Spleen (tissue), 11 donors: ENCODE measurements around the gene DSCAML1. TPM values are rescaled to one million over a fixed set of nuclear protein-coding genes. Genes with fewer than 3 reads are reported as not detected.
A peak's percentile ranks its signal among the peaks of the same experiment; 100 is the strongest.

Source experiments
- DNase-seq: peaks from one replicate; pipeline ENCODE4 v3.0.0-alpha.2; 2020
- H3K27ac ChIP-seq, 8 donors: fragments of 200-600 bp; sonication (generic) in 7 of 8; 1 replicate in 4 of 8; 2 replicates in 4 of 8; pipeline versions ENCODE4 v1.5.0 to v1.8.0; 2016 to 2021; ENCODE audit warnings: inconsistent platforms in 4 of 8, mild to moderate bottlenecking in 4 of 8, moderate library complexity in 1 of 8
- H3K27me3 ChIP-seq, 7 donors: fragments of 200-600 bp; sonication (generic) in 6 of 7; replicated peaks in 1 of 7; 1 replicate in 4 of 7; 2 replicates in 3 of 7; pipeline versions ENCODE4 v1.5.0 to v1.8.0; 2016 to 2021; ENCODE audit warnings: inconsistent platforms in 3 of 7, mild to moderate bottlenecking in 1 of 7
- H3K36me3 ChIP-seq, 6 donors: fragments of 200-600 bp; sonication (generic) in 5 of 6; 1 replicate in 4 of 6; 2 replicates in 2 of 6; pipeline versions ENCODE4 v1.5.0 to v1.8.0; 2016 to 2021; ENCODE audit warnings: inconsistent platforms in 2 of 6
- H3K4me1 ChIP-seq, 6 donors: fragments of 200-600 bp; sonication (generic) in 5 of 6; 1 replicate in 3 of 6; 2 replicates in 3 of 6; pipeline versions ENCODE4 v1.5.0 to v1.8.0; 2016 to 2021; ENCODE audit warnings: inconsistent platforms in 3 of 6
- H3K4me3 ChIP-seq, 8 donors: fragments of 200-600 bp; sonication (generic) in 7 of 8; 1 replicate in 4 of 8; 2 replicates in 4 of 8; pipeline versions ENCODE4 v1.5.0 to v1.8.0; 2016 to 2021; ENCODE audit warnings: inconsistent platforms in 4 of 8, mild to moderate bottlenecking in 4 of 8, moderate library complexity in 2 of 8
- H3K9me3 ChIP-seq, 8 donors: fragments of 200-600 bp; sonication (generic) in 7 of 8; 1 replicate in 4 of 8; 2 replicates in 4 of 8; pipeline versions ENCODE4 v1.5.0 to v1.8.0; 2016 to 2021; ENCODE audit warnings: inconsistent platforms in 4 of 8
- CTCF ChIP-seq, 11 experiments: fragments of 200-600 bp in 7 of 11; fragments of 450-650 bp in 4 of 11; sonication (generic) in 4 of 11; IDR thresholded peaks in 8 of 11; conservative IDR thresholded peaks in 3 of 11; 1 replicate in 7 of 11; 2 replicates in 4 of 11; pipeline versions ENCODE4 v1.4.0 to v1.8.0; 2016 to 2021; ENCODE audit warnings: antibody characterized with exemption in 11 of 11, inconsistent platforms in 4 of 11, mild to moderate bottlenecking in 1 of 11
- POLR2A ChIP-seq, 3 donors: fragments of 450-650 bp; IDR thresholded peaks; one replicate each; pipeline ENCODE4 v1.5.1; 2017; ENCODE audit warnings: antibody characterized with exemption in 3 of 3, mild to moderate bottlenecking in 1 of 3
- POLR2AphosphoS5 ChIP-seq, 3 donors: sonication (generic); formaldehyde crosslinking; IDR thresholded peaks; one replicate each; pipeline ENCODE4 v1.5.1; 2017; ENCODE audit warnings: antibody characterized with exemption in 3 of 3
- WGBS, 5 donors: extraction: QIAGEN DNeasy Blood & Tissue Kit in 3 of 5; methylation state at CpG; one replicate each; pipeline versions ENCODE4 v1.1.5 to v1.1.7; 2013 to 2018; 5-methylcytosine and 5-hydroxymethylcytosine counted together
- intact Hi-C: fragments of 100-400 bp; cut with DNase I; formaldehyde crosslinking; loops from one replicate; pipeline ENCODE4 v1.15.0; 2023; ENCODE audit warnings: low total_unique reads
- polyA plus RNA-seq, 3 donors: library from polyadenylated mRNA; stranded (reverse); fragments of 200-250 nt; gene quantifications; one replicate each; pipeline ENCODE4 v1.2.1, GENCODE V29; 2013
- total RNA-seq, 7 donors: library from RNA; depleted of rRNA in 3 of 7; stranded (reverse); fragments of >200 nt in 3 of 7; fragmentation: NEBNext Ultra II Directional in 4 of 7; extraction: Animal tissue kit (Norgen Biotek cat#: 25700) in 4 of 7; gene quantifications; one replicate each; pipeline versions ENCODE4 v1.1.0 to v1.2.1, GENCODE V29; 2016 to 2021
- donor health status: healthy with polysubstance abuse.
- donor health status: DM: no; HTN: no; CAD: no; lungs with moderate emphysema.
- donor health status: DM: no; HTN: no; CAD: no.
- donor health status: Bipolar disorder and iron deficiency.
- donor health status: healthy.
- donor health status: DM: no; HTN: no; CAD: no.
- donor health status: DM: yes; HTN: yes; CAD: no.

The DSCAML1 gene
- total and polyA plus RNA-seq, 10 donors: 0.07 to 10.7 (median 2.3) TPM

- H3K27me3 ChIP-seq: no peaks in the 10 kb centered on the region
- H3K9me3 ChIP-seq: no peaks in the 10 kb centered on the region
- TF ChIP-seq POLR2A (IDR thresholded peaks at IDR 0.05) (no peak), POLR2AphosphoS5 (IDR thresholded peaks at IDR 0.05) (no peak), CTCF (IDR thresholded peaks at IDR 0.05 in 8 of 11, conservative IDR thresholded peaks at IDR 0.05 in 3 of 11) (no peak)
- peak; percentile 25 for DNase-seq
- peaks cover 0 to 47% (median 10%) of the 10 kb centered on the region in 6 donors for H3K36me3 ChIP-seq
- H3K4me3 ChIP-seq: no peak overlapping the region
- peak overlapping the region in 1 of 8 donors; percentile 21 for H3K27ac ChIP-seq
- intact Hi-C loops: no loop called here
- WGBS, 5 donors: 58 to 78% (median 70%) methylated on average over 14 of the region's 14 CpGs
- H3K4me1 ChIP-seq: peaks cover under 1 to 51% (median 7%) of the 10 kb centered on the region in 6 donors
Measured at GRCh38 chr11:117836077-117836960, 39.3 kb upstream of the DSCAML1 start.

GRCh38 chr11:117835576-117835975 lies 38.6 kb upstream of the DSCAML1 start:
- intact Hi-C loops: no loop called here
- no peaks in the 10 kb centered on the region for H3K9me3 ChIP-seq
- TF ChIP-seq POLR2A (IDR thresholded peaks at IDR 0.05) (no peak), POLR2AphosphoS5 (IDR thresholded peaks at IDR 0.05) (no peak), CTCF (IDR thresholded peaks at IDR 0.05 in 8 of 11, conservative IDR thresholded peaks at IDR 0.05 in 3 of 11) (no peak)
- WGBS, 5 donors: 86 to 95% (median 91%) methylated on average over 8 of the region's 8 CpGs
- H3K36me3 ChIP-seq: peaks cover 0 to 47% (median 10%) of the 10 kb centered on the region in 6 donors
- no peaks in the 10 kb centered on the region for H3K27me3 ChIP-seq
- no peak for DNase-seq
- no peak overlapping the region for H3K4me3 ChIP-seq
- peaks cover 5 to 52% (median 14%) of the 10 kb centered on the region in 6 donors for H3K4me1 ChIP-seq
- H3K27ac ChIP-seq: no peak overlapping the region

- DNase-seq: no peak
- H3K36me3 ChIP-seq: peaks cover 0 to 41% (median 7%) of the 10 kb centered on the region in 6 donors
- no peak for TF ChIP-seq CTCF (IDR thresholded peaks at IDR 0.05 in 8 of 11, conservative IDR thresholded peaks at IDR 0.05 in 3 of 11)
- TF ChIP-seq POLR2AphosphoS5 (IDR thresholded peaks at IDR 0.05): peak in 1 of 3 donors; percentile 8
- no peak for TF ChIP-seq POLR2A (IDR thresholded peaks at IDR 0.05)
- peaks cover 8 to 58% (median 19%) of the 10 kb centered on the region in 6 donors for H3K4me1 ChIP-seq
- H3K4me3 ChIP-seq: no peak overlapping the region
- no peaks in the 10 kb centered on the region for H3K9me3 ChIP-seq
- no peaks in the 10 kb centered on the region for H3K27me3 ChIP-seq
- H3K27ac ChIP-seq: no peak overlapping the region
- 85 to 89% (median 87%) methylated on average over 17 of the region's 17 CpGs for WGBS, 5 donors
- intact Hi-C loops: no loop called here
Measured at GRCh38 chr11:117834838-117835443, 37.9 kb upstream of the DSCAML1 start.
